ENCODE results near the gene MAP2. TPM values are rescaled to one million over a fixed set of nuclear protein-coding genes. Genes with fewer than 3 reads are reported as not detected.

Gene MAP2
- total and polyA plus RNA-seq, 4 donors: 0.70 to 4.2 (median 1.9) TPM

- Histone ChIP-seq H3K27ac (ENCODE audit: low read depth in 1 of 2, low read length in 2 of 2) (no peak overlapping the region), H3K9ac (ENCODE audit: low read depth in 1 of 2, low read length in 2 of 2) (no peak overlapping the region), H3K4me3 (ENCODE audit: low read depth in 1 of 3, low read length in 3 of 3) (peak overlapping the region in 1 of 3 donors; percentile 51), H3K27me3 (ENCODE audit: control insufficient read depth in 4 of 4, insufficient read depth in 4 of 4, low read length in 3 of 4) (peaks cover 0 to 14% (median 4%) of the 10 kb centered on the region in 4 donors), H3K4me1 (ENCODE audit: control insufficient read depth in 4 of 4, insufficient read depth in 4 of 4, low read length in 3 of 4) (peaks cover 0 to 3% (median 3%) of the 10 kb centered on the region in 4 donors), H3K9me3 (ENCODE audit: control insufficient read depth in 4 of 4, low read length in 3 of 4) (no peaks in the 10 kb centered on the region), H3K36me3 (ENCODE audit: control insufficient read depth in 4 of 4, insufficient read depth in 3 of 4, low read depth in 1 of 4, low read length in 3 of 4) (no peaks in the 10 kb centered on the region)
- WGBS: 12% methylated on average over 8 of the region's 8 CpGs
- TF ChIP-seq TAF1 (conservative IDR thresholded peaks at IDR 0.05) (no peak), EGR1 (IDR thresholded peaks at IDR 0.05; ENCODE audit: low read depth in 2 of 2) (no peak), RXRA (IDR thresholded peaks at IDR 0.05) (no peak), MAX (IDR thresholded peaks at IDR 0.05) (no peak)
- no peak for DNase-seq (ENCODE audit: low spot score)
Observed at GRCh38 chr2:209772290-209772685, 348.4 kb downstream of the MAP2 start.

- Histone ChIP-seq H3K27me3 (ENCODE audit: control insufficient read depth in 4 of 4, insufficient read depth in 4 of 4, low read length in 3 of 4) (peaks cover 0 to 16% (median 4%) of the 10 kb centered on the region in 4 donors), H3K9ac (ENCODE audit: low read depth in 1 of 2, low read length in 2 of 2) (no peak overlapping the region), H3K27ac (ENCODE audit: low read depth in 1 of 2, low read length in 2 of 2) (no peak overlapping the region), H3K36me3 (ENCODE audit: control insufficient read depth in 4 of 4, insufficient read depth in 3 of 4, low read depth in 1 of 4, low read length in 3 of 4) (no peaks in the 10 kb centered on the region), H3K9me3 (ENCODE audit: control insufficient read depth in 4 of 4, low read length in 3 of 4) (no peaks in the 10 kb centered on the region), H3K4me1 (ENCODE audit: control insufficient read depth in 4 of 4, insufficient read depth in 4 of 4, low read length in 3 of 4) (peaks cover 0 to 3% (median 3%) of the 10 kb centered on the region in 4 donors), H3K4me3 (ENCODE audit: low read depth in 1 of 3, low read length in 3 of 3) (no peak overlapping the region)
- 9% methylated on average over 3 of the region's 3 CpGs for WGBS
- no peak for DNase-seq (ENCODE audit: low spot score)
- TF ChIP-seq FOXA1 (IDR thresholded peaks at IDR 0.05): no peak
- no peak for TF ChIP-seq ATF3 (IDR thresholded peaks at IDR 0.05)
- TF ChIP-seq YY1 (IDR thresholded peaks at IDR 0.05): no peak
- TF ChIP-seq RXRA (IDR thresholded peaks at IDR 0.05): no peak
- TF ChIP-seq RAD21 (IDR thresholded peaks at IDR 0.05): no peak
- TF ChIP-seq GABPA (IDR thresholded peaks at IDR 0.05 in 1 of 2, conservative IDR thresholded peaks at IDR 0.05 in 1 of 2): no peak
- TF ChIP-seq JUND (IDR thresholded peaks at IDR 0.05): no peak
- TF ChIP-seq MAX (IDR thresholded peaks at IDR 0.05): no peak
- TF ChIP-seq EGR1 (IDR thresholded peaks at IDR 0.05; ENCODE audit: low read depth in 2 of 2): no peak
- TF ChIP-seq SP1 (IDR thresholded peaks at IDR 0.05): no peak
- no peak for TF ChIP-seq HNF4G (IDR thresholded peaks at IDR 0.05)
- TF ChIP-seq TAF1 (conservative IDR thresholded peaks at IDR 0.05): no peak
- no peak for TF ChIP-seq CTCF (IDR thresholded peaks at IDR 0.05; ENCODE audit: low read depth, low read length, missing input control)
Observed at GRCh38 chr2:209773377-209773776, 349.5 kb downstream of the MAP2 start.

Small RNA genes within 50 kb of the gene (small RNA-seq; reads per million reads assigned to genes)
- gene RNA5SP118: not detected

Data from liver (tissue), 10 donors.